ENCODE data around the gene TFAM. TPM values are rescaled to one million over a fixed set of nuclear protein-coding genes. Genes with fewer than 3 reads are reported as not detected.

The TFAM gene
- total RNA-seq, 1 experiment from 2014 or later, result 74.4 TPM

DNA sequence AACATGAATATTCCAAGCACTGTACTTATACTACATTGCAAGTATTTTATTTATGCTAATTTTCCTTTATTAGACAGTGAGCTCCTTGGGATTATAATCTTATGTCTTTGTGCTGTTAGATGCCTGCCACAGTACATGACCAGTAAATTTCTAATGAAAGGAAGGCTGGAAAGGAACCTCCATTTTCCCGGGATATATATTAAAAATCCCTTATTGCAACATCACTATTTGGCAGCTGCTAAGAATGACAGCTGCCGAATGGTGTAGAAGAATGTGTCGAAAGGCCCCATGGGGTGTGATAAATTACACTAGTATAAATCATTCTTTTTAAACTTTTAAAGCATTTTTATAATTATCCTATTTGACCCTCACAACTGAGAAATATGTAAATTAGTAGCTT is 59.1 kb downstream of the TFAM start (continued):
- TF ChIP-seq, protein P1, sequence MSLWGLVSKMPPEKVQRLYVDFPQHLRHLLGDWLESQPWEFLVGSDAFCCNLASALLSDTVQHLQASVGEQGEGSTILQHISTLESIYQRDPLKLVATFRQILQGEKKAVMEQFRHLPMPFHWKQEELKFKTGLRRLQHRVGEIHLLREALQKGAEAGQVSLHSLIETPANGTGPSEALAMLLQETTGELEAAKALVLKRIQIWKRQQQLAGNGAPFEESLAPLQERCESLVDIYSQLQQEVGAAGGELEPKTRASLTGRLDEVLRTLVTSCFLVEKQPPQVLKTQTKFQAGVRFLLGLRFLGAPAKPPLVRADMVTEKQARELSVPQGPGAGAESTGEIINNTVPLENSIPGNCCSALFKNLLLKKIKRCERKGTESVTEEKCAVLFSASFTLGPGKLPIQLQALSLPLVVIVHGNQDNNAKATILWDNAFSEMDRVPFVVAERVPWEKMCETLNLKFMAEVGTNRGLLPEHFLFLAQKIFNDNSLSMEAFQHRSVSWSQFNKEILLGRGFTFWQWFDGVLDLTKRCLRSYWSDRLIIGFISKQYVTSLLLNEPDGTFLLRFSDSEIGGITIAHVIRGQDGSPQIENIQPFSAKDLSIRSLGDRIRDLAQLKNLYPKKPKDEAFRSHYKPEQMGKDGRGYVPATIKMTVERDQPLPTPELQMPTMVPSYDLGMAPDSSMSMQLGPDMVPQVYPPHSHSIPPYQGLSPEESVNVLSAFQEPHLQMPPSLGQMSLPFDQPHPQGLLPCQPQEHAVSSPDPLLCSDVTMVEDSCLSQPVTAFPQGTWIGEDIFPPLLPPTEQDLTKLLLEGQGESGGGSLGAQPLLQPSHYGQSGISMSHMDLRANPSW (CRISPR knock-in tag; conservative IDR thresholded peaks at IDR 0.05; ENCODE audit: low read depth), result no peak
- TF ChIP-seq ZNF423 (CRISPR knock-in tag; IDR thresholded peaks at IDR 0.05) (no peak), ZNF219 (CRISPR knock-in tag; IDR thresholded peaks at IDR 0.05; ENCODE audit: borderline replicate concordance) (no peak), SMAD4 (CRISPR knock-in tag; IDR thresholded peaks at IDR 0.05) (no peak), JUN (CRISPR knock-in tag; IDR thresholded peaks at IDR 0.05) (no peak)
- TF ChIP-seq, protein P2, sequence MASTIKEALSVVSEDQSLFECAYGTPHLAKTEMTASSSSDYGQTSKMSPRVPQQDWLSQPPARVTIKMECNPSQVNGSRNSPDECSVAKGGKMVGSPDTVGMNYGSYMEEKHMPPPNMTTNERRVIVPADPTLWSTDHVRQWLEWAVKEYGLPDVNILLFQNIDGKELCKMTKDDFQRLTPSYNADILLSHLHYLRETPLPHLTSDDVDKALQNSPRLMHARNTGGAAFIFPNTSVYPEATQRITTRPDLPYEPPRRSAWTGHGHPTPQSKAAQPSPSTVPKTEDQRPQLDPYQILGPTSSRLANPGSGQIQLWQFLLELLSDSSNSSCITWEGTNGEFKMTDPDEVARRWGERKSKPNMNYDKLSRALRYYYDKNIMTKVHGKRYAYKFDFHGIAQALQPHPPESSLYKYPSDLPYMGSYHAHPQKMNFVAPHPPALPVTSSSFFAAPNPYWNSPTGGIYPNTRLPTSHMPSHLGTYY (CRISPR knock-in tag; IDR thresholded peaks at IDR 0.05), result no peak

DNA sequence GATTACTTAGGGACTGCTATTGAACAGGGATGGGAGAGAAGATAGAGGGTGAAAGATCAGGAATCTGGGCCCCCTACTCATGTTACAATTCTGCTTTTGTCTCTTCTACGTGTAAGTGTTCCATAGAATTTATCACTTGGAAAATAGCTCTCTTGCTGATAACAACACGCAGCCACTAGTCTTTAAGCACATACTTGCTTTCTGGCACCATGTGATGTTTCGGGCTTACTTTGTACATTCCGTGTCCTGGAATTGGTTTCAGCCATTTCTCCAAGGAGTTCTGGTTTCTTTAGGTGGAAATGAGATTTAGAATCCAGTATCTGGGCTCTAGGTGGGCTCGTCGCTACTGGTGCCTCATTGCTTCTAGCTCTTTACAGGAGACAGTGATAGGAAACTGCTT is 59.7 kb downstream of the TFAM start:
- ChIA-PET POLR2A (no interaction called here), CTCF (interaction anchor here (1.0 kb wide), 1 partner anchor 86 kb away, joined by 3 read pairs; no protein-coding TSS in a partner anchor)
- ATAC-seq (no peak), DNase-seq (ENCODE audit: low spot score) (no peak)
- Mint-ChIP-seq H3K27ac (no peak overlapping the region), H3K36me3 (peaks cover 28% of the 10 kb centered on the region), H3K27me3 (ENCODE audit: low read depth) (no peaks in the 10 kb centered on the region), H3K4me3 (no peak overlapping the region), H3K9me3 (peaks cover 43% of the 10 kb centered on the region), H3K4me1 (no peaks in the 10 kb centered on the region)
- TF ChIP-seq, protein P3, sequence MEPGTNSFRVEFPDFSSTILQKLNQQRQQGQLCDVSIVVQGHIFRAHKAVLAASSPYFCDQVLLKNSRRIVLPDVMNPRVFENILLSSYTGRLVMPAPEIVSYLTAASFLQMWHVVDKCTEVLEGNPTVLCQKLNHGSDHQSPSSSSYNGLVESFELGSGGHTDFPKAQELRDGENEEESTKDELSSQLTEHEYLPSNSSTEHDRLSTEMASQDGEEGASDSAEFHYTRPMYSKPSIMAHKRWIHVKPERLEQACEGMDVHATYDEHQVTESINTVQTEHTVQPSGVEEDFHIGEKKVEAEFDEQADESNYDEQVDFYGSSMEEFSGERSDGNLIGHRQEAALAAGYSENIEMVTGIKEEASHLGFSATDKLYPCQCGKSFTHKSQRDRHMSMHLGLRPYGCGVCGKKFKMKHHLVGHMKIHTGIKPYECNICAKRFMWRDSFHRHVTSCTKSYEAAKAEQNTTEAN (CRISPR knock-in tag; IDR thresholded peaks at IDR 0.05), result no peak
- no peak for TF ChIP-seq OVOL2 (CRISPR knock-in tag; IDR thresholded peaks at IDR 0.05; ENCODE audit: borderline replicate concordance)
- TF ChIP-seq, protein P4, sequence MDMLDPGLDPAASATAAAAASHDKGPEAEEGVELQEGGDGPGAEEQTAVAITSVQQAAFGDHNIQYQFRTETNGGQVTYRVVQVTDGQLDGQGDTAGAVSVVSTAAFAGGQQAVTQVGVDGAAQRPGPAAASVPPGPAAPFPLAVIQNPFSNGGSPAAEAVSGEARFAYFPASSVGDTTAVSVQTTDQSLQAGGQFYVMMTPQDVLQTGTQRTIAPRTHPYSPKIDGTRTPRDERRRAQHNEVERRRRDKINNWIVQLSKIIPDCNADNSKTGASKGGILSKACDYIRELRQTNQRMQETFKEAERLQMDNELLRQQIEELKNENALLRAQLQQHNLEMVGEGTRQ (CRISPR knock-in tag; IDR thresholded peaks at IDR 0.05), result no peak
- TF ChIP-seq ZNF317 (CRISPR knock-in tag; IDR thresholded peaks at IDR 0.05; ENCODE audit: borderline replicate concordance, low read depth), result no peak
- TF ChIP-seq, protein P5, sequence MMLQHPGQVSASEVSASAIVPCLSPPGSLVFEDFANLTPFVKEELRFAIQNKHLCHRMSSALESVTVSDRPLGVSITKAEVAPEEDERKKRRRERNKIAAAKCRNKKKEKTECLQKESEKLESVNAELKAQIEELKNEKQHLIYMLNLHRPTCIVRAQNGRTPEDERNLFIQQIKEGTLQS (CRISPR knock-in tag; conservative IDR thresholded peaks at IDR 0.05), result no peak
- TF ChIP-seq, protein P6, sequence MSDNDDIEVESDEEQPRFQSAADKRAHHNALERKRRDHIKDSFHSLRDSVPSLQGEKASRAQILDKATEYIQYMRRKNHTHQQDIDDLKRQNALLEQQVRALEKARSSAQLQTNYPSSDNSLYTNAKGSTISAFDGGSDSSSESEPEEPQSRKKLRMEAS (CRISPR knock-in tag; IDR thresholded peaks at IDR 0.05), result no peak
- TF ChIP-seq NR3C1 (CRISPR knock-in tag; conservative IDR thresholded peaks at IDR 0.05; ENCODE audit: low read depth), result no peak
- TF ChIP-seq ZBTB21 (CRISPR knock-in tag; IDR thresholded peaks at IDR 0.05; ENCODE audit: borderline replicate concordance), result no peak
- TF ChIP-seq, protein P7, sequence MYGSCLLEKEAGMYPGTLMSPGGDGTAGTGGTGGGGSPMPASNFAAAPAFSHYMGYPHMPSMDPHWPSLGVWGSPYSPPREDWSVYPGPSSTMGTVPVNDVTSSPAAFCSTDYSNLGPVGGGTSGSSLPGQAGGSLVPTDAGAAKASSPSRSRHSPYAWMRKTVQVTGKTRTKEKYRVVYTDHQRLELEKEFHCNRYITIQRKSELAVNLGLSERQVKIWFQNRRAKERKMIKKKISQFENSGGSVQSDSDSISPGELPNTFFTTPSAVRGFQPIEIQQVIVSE (CRISPR knock-in tag; IDR thresholded peaks at IDR 0.05; ENCODE audit: borderline replicate concordance), result no peak
- no peak for TF ChIP-seq ELF4 (CRISPR knock-in tag; IDR thresholded peaks at IDR 0.05; ENCODE audit: low read depth)
- TF ChIP-seq, protein P1 (CRISPR knock-in tag; conservative IDR thresholded peaks at IDR 0.05; ENCODE audit: low read depth), result no peak
- TF ChIP-seq ZNF121 (CRISPR knock-in tag; IDR thresholded peaks at IDR 0.05), result no peak
- TF ChIP-seq GRHL2 (CRISPR knock-in tag; IDR thresholded peaks at IDR 0.05; ENCODE audit: insufficient replicate concordance, severe bottlenecking), result no peak
- TF ChIP-seq ZNF263 (CRISPR knock-in tag; IDR thresholded peaks at IDR 0.05; ENCODE audit: low read depth), result no peak

All from WTC11 (cell line).